T-cell (primary cell): ENCODE data around the gene SLCO3A1. TPM values are rescaled to one million over a fixed set of nuclear protein-coding genes. Genes with fewer than 3 reads are reported as not detected.

Experiments
- ATAC-seq, 4 experiments: fragments of 200-7000 bp in 3 of 4; fragments of 150-1000 bp in 1 of 4; cut with Tn5 transposase; replicated peaks in 1 of 4; 1 replicate in 3 of 4; 2 replicates in 1 of 4; pipeline ENCODE4 v1.10.0; 2021; ENCODE audit warnings: moderate library complexity in 3 of 4, mild to moderate bottlenecking in 2 of 4, moderate number of reproducible peaks in 1 of 4
- CTCF ChIA-PET, 2 donors: fragments of 300-600 bp; sonication (Branson Sonifier 250); formaldehyde crosslinking; loops; one replicate each; lab custom pipeline; 2022; ENCODE audit warnings: antibody characterized with exemption in 2 of 2; lab: Charles Lee
- POLR2A ChIA-PET, 2 donors: fragments of 300-600 bp; sonication (Branson Sonifier 250); formaldehyde crosslinking; loops; one replicate each; lab custom pipeline; 2022; ENCODE audit warnings: antibody characterized with exemption in 2 of 2; lab: Charles Lee
- DNase-seq, 35 experiments: peaks; one replicate each; pipeline versions ENCODE4 v3.0.0 to v3.0.0-alpha.2; 2013 to 2023
- H3K27ac ChIP-seq: one replicate; pipeline ENCODE4 v1.5.1; 2013; ENCODE audit warnings: low read length
- H3K27me3 ChIP-seq, 2 experiments: replicated peaks in 1 of 2; 1 replicate in 1 of 2; 2 replicates in 1 of 2; pipeline versions ENCODE4 v1.6.1 to v1.7.0; 2013; ENCODE audit warnings: low read length in 1 of 2, mixed read lengths in 1 of 2; ENCODE audit not compliant: control insufficient read depth in 2 of 2, insufficient read depth in 2 of 2; ENCODE audit errors: extremely low read depth in 1 of 2
- H3K36me3 ChIP-seq, 2 donors: 1 replicate in 1 of 2; 2 replicates in 1 of 2; pipeline versions ENCODE4 v1.6.1 to v1.7.0; 2013; ENCODE audit warnings: low read length in 1 of 2; ENCODE audit not compliant: control insufficient read depth in 2 of 2, insufficient read depth in 1 of 2; ENCODE audit errors: extremely low read depth in 1 of 2
- H3K4me1 ChIP-seq, 2 experiments: 1 replicate in 1 of 2; 2 replicates in 1 of 2; pipeline versions ENCODE4 v1.6.1 to v1.7.0; 2013; ENCODE audit warnings: low read length in 2 of 2, mixed read lengths in 1 of 2; ENCODE audit not compliant: insufficient read depth in 2 of 2, control insufficient read depth in 1 of 2; ENCODE audit errors: extremely low read depth in 1 of 2
- H3K4me3 ChIP-seq, 2 donors: 1 replicate in 1 of 2; 2 replicates in 1 of 2; pipeline versions ENCODE4 v1.5.1 to v1.7.0; 2013; ENCODE audit warnings: mild to moderate bottlenecking in 2 of 2, low read length in 1 of 2, moderate library complexity in 1 of 2; ENCODE audit not compliant: control insufficient read depth in 1 of 2; ENCODE audit errors: extremely low read depth in 1 of 2
- H3K9me3 ChIP-seq: 2 replicates; pipeline ENCODE4 v1.7.0; 2013
- H3K27ac Mint-ChIP-seq, 2 donors: one replicate each; pipeline ENCODE4 v1.8.0; 2020 to 2021; ENCODE audit warnings: mild to moderate bottlenecking in 2 of 2, mixed read lengths in 2 of 2
- H3K27me3 Mint-ChIP-seq, 2 donors: one replicate each; pipeline ENCODE4 v1.8.0; 2021 to 2022; ENCODE audit warnings: mixed read lengths in 2 of 2
- H3K36me3 Mint-ChIP-seq: one replicate; pipeline ENCODE4 v1.8.0; 2021; ENCODE audit warnings: mixed read lengths
- H3K4me1 Mint-ChIP-seq, 3 donors: one replicate each; pipeline ENCODE4 v1.8.0; 2020 to 2022; ENCODE audit warnings: mixed read lengths in 3 of 3, mild to moderate bottlenecking in 1 of 3
- H3K4me3 Mint-ChIP-seq, 3 donors: one replicate each; pipeline ENCODE4 v1.8.0; 2020 to 2022; ENCODE audit warnings: mild to moderate bottlenecking in 3 of 3, mixed read lengths in 3 of 3, moderate library complexity in 3 of 3
- H3K9me3 Mint-ChIP-seq, 3 donors: one replicate each; pipeline ENCODE4 v1.8.0; 2020 to 2022; ENCODE audit warnings: mixed read lengths in 3 of 3
- WGBS: methylation state at CpG from one replicate; pipeline ENCODE4 v1.1.5; 2013; ENCODE audit warnings: missing lambda C conversion rate; ENCODE audit not compliant: insufficient coverage; 5-methylcytosine and 5-hydroxymethylcytosine counted together
- total RNA-seq, 35 experiments: library from RNA in 6 of 35; stranded (reverse) in 6 of 35; fragments of 120-200 nt in 1 of 35; gene quantifications; one replicate each; pipeline versions ENCODE4 v1.2.1 to v1.2.4 and lab custom pipeline; 2013 to 2026

Gene SLCO3A1
- total RNA-seq, 5 donors from 2014 or later (not counting 1 experiment from before 2014, with no cell fraction given): 26.2 to 52.2 (median 38.7) TPM

- DNase-seq (peak in 5 of 35 experiments; percentile 8 to 40 (median 8)), ATAC-seq (no peak)
- H3K9me3 Mint-ChIP-seq: no peaks in the 10 kb centered on the region
- H3K27ac ChIP-seq: no peak overlapping the region
- CTCF ChIA-PET: interaction anchor here (0.5 to 2.3 kb wide), 5 partner anchors 12 to 1793 kb away, joined by 3 to 11 read pairs (median 3); no protein-coding TSS in a partner anchor
- POLR2A ChIA-PET: no interaction called here
- no peaks in the 10 kb centered on the region for H3K27me3 ChIP-seq
- peaks cover 19 to 32% (median 32%) of the 10 kb centered on the region in 3 donors for H3K4me1 Mint-ChIP-seq
- H3K36me3 Mint-ChIP-seq: no peaks in the 10 kb centered on the region
- H3K4me3 Mint-ChIP-seq: no peak overlapping the region
- H3K4me1 ChIP-seq: peaks cover 2 to 28% of the 10 kb centered on the region in 2 experiments
- WGBS: 76% methylated on average over 3 of the region's 3 CpGs
- no peaks in the 10 kb centered on the region for H3K27me3 Mint-ChIP-seq
- no peak overlapping the region for H3K27ac Mint-ChIP-seq
- H3K36me3 ChIP-seq: no peaks in the 10 kb centered on the region
- no peaks in the 10 kb centered on the region for H3K9me3 ChIP-seq
- no peak overlapping the region for H3K4me3 ChIP-seq
Measured at GRCh38 chr15:92079047-92079446, 225.5 kb downstream of the SLCO3A1 start.

- H3K9me3 Mint-ChIP-seq: no peaks in the 10 kb centered on the region
- no peaks in the 10 kb centered on the region for H3K27me3 Mint-ChIP-seq
- ATAC-seq (no peak), DNase-seq (no peak)
- WGBS: 94% methylated on average over 4 of the region's 10 CpGs
- ChIA-PET POLR2A (no interaction called here), CTCF (no interaction called here)
- no peak overlapping the region for H3K27ac ChIP-seq
- H3K27me3 ChIP-seq: no peaks in the 10 kb centered on the region
- H3K4me3 ChIP-seq: no peak overlapping the region
- H3K36me3 Mint-ChIP-seq: peaks cover 4% of the 10 kb centered on the region
- H3K9me3 ChIP-seq: no peaks in the 10 kb centered on the region
- H3K4me1 ChIP-seq: peaks cover 2 to 24% of the 10 kb centered on the region in 2 experiments
- H3K36me3 ChIP-seq: no peaks in the 10 kb centered on the region
- H3K27ac Mint-ChIP-seq: no peak overlapping the region
- H3K4me3 Mint-ChIP-seq: no peak overlapping the region
- H3K4me1 Mint-ChIP-seq: peaks cover 13 to 25% (median 25%) of the 10 kb centered on the region in 3 donors
Measured at GRCh38 chr15:92079647-92080255, 226.2 kb downstream of the SLCO3A1 start.

GRCh38 chr15:92082006-92082843 lies 228.7 kb downstream of the SLCO3A1 start:
- Histone ChIP-seq H3K27ac (no peak overlapping the region), H3K4me1 (peaks cover 0 to 10% of the 10 kb centered on the region in 2 experiments), H3K9me3 (no peaks in the 10 kb centered on the region), H3K27me3 (no peaks in the 10 kb centered on the region), H3K4me3 (no peak overlapping the region), H3K36me3 (no peaks in the 10 kb centered on the region)
- Mint-ChIP-seq H3K4me1 (peaks cover 0 to 7% (median 1%) of the 10 kb centered on the region in 3 donors), H3K9me3 (no peaks in the 10 kb centered on the region), H3K27ac (no peak overlapping the region), H3K27me3 (no peaks in the 10 kb centered on the region), H3K36me3 (peaks cover 4% of the 10 kb centered on the region), H3K4me3 (no peak overlapping the region)
- WGBS: 33% methylated on average over 6 of the region's 10 CpGs
- DNase-seq (peak in 21 of 35 experiments; percentile 11 to 62 (median 21)), ATAC-seq (peak in 1 of 4 experiments; percentile 40)
- POLR2A ChIA-PET: no interaction called here
- CTCF ChIA-PET: interaction anchor here in 1 of 2 donors (1.3 kb wide), 1 partner anchor 376 kb away, joined by 4 read pairs; no protein-coding TSS in a partner anchor

- H3K4me1 ChIP-seq: peaks cover 0 to 4% of the 10 kb centered on the region in 2 experiments
- no peaks in the 10 kb centered on the region for H3K27me3 ChIP-seq
- no peaks in the 10 kb centered on the region for H3K9me3 Mint-ChIP-seq
- ChIA-PET POLR2A (no interaction called here), CTCF (interaction anchor here (0.5 to 1.3 kb wide), 3 partner anchors 377 to 506 kb away, joined by 3 to 6 read pairs (median 4); no protein-coding TSS in a partner anchor)
- peaks cover 4% of the 10 kb centered on the region for H3K36me3 Mint-ChIP-seq
- no peaks in the 10 kb centered on the region for H3K27me3 Mint-ChIP-seq
- peaks cover 0 to 5% (median 0%) of the 10 kb centered on the region in 3 donors for H3K4me1 Mint-ChIP-seq
- ATAC-seq (no peak), DNase-seq (no peak)
- H3K36me3 ChIP-seq: no peaks in the 10 kb centered on the region
- H3K4me3 Mint-ChIP-seq: no peak overlapping the region
- no CpG with 5 or more reads among the region's 4 CpGs for WGBS
- no peak overlapping the region for H3K4me3 ChIP-seq
- no peak overlapping the region for H3K27ac Mint-ChIP-seq
- no peak overlapping the region for H3K27ac ChIP-seq
- no peaks in the 10 kb centered on the region for H3K9me3 ChIP-seq
Measured at GRCh38 chr15:92083190-92083589, 229.7 kb downstream of the SLCO3A1 start.

GRCh38 chr15:92087211-92087610 lies 233.7 kb downstream of the SLCO3A1 start:
- H3K36me3 ChIP-seq: no peaks in the 10 kb centered on the region
- H3K27me3 ChIP-seq: no peaks in the 10 kb centered on the region
- Mint-ChIP-seq H3K27me3 (no peaks in the 10 kb centered on the region), H3K36me3 (peaks cover 4% of the 10 kb centered on the region), H3K27ac (no peak overlapping the region), H3K9me3 (no peaks in the 10 kb centered on the region), H3K4me1 (peaks cover 1 to 11% (median 4%) of the 10 kb centered on the region in 3 donors), H3K4me3 (no peak overlapping the region)
- H3K4me1 ChIP-seq: peaks cover 0 to 2% of the 10 kb centered on the region in 2 experiments
- WGBS: 80% methylated on average over 1 of the region's 2 CpGs
- ATAC-seq: no peak
- POLR2A ChIA-PET: interaction anchor here (0.5 to 0.6 kb wide), 4 partner anchors 45 to 1066 kb away, joined by 3 to 5 read pairs (median 4); no protein-coding TSS in a partner anchor
- no peak for DNase-seq
- no peaks in the 10 kb centered on the region for H3K9me3 ChIP-seq
- H3K4me3 ChIP-seq: no peak overlapping the region
- CTCF ChIA-PET: interaction anchor here in 1 of 2 donors (0.6 kb wide), 1 partner anchor 39 kb away, joined by 3 read pairs; no protein-coding TSS in a partner anchor
- H3K27ac ChIP-seq: no peak overlapping the region

- H3K9me3 Mint-ChIP-seq: no peaks in the 10 kb centered on the region
- peaks cover 5% of the 10 kb centered on the region for H3K36me3 Mint-ChIP-seq
- ATAC-seq: no peak
- Histone ChIP-seq H3K27ac (no peak overlapping the region), H3K36me3 (peaks cover 0 to 3% of the 10 kb centered on the region in 2 donors), H3K9me3 (no peaks in the 10 kb centered on the region), H3K4me3 (no peak overlapping the region), H3K4me1 (peaks cover 7 to 15% of the 10 kb centered on the region in 2 experiments), H3K27me3 (no peaks in the 10 kb centered on the region)
- H3K27ac Mint-ChIP-seq: no peak overlapping the region
- CTCF ChIA-PET: interaction anchor here in 1 of 2 donors (1.0 kb wide), 1 partner anchor 13 kb away, joined by 3 read pairs; no protein-coding TSS in a partner anchor
- 89% methylated on average over 16 of the region's 17 CpGs for WGBS
- peak in 1 of 35 experiments; percentile 11 for DNase-seq
- no peaks in the 10 kb centered on the region for H3K27me3 Mint-ChIP-seq
- H3K4me1 Mint-ChIP-seq: peaks cover 29 to 42% (median 35%) of the 10 kb centered on the region in 3 donors
- POLR2A ChIA-PET: no interaction called here
- no peak overlapping the region for H3K4me3 Mint-ChIP-seq
Measured at GRCh38 chr15:92091155-92091734, 237.7 kb downstream of the SLCO3A1 start.
